GM18499 (cell line): ENCODE measurements around the gene PRCD.

Experiments
- ATAC-seq: cut with Tn5 transposase; IDR thresholded peaks from one replicate; pipeline ENCODE4 v1.9.1; 2021; ENCODE audit warnings: moderate number of reproducible peaks; ENCODE audit not compliant: insufficient read depth, unreplicated experiment

PRCD gene

GRCh38 chr17:76566988-76567431, 27.2 kb downstream of the PRCD start:
- no peak for ATAC-seq

GRCh38 chr17:76567634-76568432, 28.0 kb downstream of the PRCD start:
- no peak for ATAC-seq

DNA sequence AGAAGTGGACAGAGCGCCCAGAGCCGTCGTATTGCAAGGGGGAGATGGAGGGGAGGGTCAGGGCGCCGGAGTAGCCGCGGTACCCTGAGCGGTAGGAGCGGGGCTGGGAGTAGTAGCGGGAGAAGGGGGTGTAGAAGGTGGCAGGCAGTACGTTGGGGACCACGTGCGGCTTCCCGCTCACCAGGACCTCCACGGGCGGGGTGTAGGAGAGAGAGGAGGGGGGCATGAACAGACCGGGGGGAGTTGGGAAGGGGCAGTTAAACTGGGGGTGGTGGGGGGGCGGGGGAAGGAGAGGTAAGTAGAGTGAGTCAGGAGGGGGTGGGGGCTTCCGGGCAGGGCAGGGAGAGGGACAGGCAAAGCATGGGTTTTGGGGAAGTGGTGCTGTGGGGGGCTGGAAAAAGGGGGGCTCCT, 29.0 kb downstream of the PRCD start:
- ATAC-seq = no peak

- ATAC-seq = no peak
Observed at GRCh38 chr17:76569607-76570279, 29.9 kb downstream of the PRCD start.

GRCh38 chr17:76570457-76570856, 30.6 kb downstream of the PRCD start:
- no peak for ATAC-seq

GRCh38 chr17:76570877-76571471, 31.1 kb downstream of the PRCD start:
- no peak for ATAC-seq

DNA sequence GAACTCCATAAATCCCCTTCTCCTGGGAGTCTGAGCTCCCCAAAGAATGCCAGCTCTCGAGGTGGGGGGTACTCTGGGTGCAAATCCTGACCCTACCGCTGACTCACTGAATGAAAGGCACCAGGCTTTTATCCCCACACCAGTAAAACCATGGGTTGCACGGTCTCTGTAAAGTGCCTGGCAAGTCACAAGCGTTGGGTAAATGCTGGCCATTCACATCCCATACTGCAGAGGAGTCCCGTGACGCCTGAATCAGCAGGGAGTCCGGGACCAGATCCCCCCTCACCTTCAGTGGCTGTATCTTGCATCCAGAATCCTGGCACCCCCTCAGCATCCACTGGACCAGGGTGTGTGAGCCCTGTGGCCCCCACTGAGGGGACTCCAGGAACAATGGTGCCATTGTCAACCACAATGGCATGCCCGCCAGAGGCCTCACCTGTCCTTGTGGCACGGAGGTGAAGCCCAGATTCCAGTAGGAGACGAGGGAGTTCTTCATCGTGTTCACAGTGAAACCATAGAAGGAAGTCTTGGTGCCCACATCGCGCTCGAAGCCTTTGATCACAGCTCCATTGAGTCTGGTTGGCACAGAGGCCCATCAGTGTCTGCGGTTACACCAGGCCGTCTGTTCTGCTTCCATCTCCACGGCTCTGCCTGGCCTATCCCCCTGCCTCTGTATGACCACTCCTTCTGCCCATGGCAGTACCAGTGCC, 32.5 kb downstream of the PRCD start:
- no peak for ATAC-seq

- ATAC-seq = no peak
Observed at GRCh38 chr17:76573096-76573495, 33.3 kb downstream of the PRCD start.

GRCh38 chr17:76574166-76574565, 34.3 kb downstream of the PRCD start:
- ATAC-seq = no peak

- no peak for ATAC-seq
Observed at GRCh38 chr17:76575570-76575969, 35.7 kb downstream of the PRCD start.

GRCh38 chr17:76576189-76576588, 36.3 kb downstream of the PRCD start:
- ATAC-seq = no peak

- no peak for ATAC-seq
Observed at GRCh38 chr17:76577876-76578275, 38.0 kb downstream of the PRCD start.

- ATAC-seq = no peak
Observed at GRCh38 chr17:76578376-76578775, 38.5 kb downstream of the PRCD start.

DNA sequence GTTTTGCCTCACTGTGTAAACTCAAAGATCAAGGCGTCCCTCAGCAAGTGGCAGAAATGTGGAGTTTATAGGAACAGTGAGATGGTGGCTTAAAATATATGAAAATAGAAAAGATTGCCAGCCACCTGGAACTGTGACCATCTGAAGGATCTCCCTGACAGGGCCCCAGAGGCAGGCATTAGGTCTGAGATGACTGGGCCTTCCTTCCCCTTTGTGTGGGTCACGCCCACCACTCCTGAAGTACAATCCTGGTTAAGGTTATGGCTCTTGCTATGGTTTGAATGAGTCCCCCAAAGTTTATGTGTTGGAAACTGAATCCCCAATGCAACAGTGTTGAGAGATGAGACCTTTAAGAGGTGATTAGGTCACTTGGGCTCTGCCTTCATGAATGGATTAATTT, 39.4 kb downstream of the PRCD start:
- ATAC-seq = no peak

DNA sequence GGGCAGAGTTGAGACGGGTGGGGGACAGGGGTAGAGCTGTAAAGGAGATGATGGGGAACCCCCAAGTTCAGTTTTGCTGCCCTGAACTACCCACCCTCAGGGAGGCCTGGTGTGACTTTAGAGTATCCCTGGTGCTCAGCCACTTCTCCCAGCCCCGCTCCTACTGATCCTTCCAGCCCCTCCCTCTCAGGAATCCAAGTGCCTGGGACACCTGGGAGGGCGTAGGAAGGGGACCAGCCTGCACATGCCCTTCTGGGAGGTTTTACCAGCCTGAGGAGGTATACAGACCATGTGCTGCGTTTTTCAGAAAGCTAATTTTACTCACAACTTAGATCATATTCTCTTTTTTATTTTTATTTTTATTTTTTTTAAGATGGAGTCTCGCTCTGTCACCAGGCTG, 41.7 kb downstream of the PRCD start:
- ATAC-seq = no peak

DNA sequence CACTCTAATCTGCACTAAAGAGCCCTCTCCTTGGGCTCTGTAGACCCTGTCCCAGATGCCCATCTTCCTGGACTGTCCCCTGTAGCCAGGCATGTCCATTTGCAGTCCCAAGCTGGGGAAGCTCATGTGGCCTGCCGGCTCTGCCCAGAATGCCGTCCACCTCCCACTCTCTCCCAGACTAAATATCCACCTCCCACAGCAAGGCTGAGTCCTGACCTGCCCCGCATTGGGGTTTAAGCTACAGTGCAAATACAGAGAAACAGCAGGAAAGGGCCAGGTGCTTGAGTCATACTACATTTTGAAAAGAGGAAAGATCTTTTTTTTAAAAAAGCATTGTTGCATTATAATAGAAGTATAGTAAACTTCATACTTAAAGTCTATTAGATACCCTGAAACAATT, 42.8 kb downstream of the PRCD start:
- no peak for ATAC-seq

GRCh38 chr17:76584427-76585032, 44.7 kb downstream of the PRCD start:
- ATAC-seq = no peak

DNA sequence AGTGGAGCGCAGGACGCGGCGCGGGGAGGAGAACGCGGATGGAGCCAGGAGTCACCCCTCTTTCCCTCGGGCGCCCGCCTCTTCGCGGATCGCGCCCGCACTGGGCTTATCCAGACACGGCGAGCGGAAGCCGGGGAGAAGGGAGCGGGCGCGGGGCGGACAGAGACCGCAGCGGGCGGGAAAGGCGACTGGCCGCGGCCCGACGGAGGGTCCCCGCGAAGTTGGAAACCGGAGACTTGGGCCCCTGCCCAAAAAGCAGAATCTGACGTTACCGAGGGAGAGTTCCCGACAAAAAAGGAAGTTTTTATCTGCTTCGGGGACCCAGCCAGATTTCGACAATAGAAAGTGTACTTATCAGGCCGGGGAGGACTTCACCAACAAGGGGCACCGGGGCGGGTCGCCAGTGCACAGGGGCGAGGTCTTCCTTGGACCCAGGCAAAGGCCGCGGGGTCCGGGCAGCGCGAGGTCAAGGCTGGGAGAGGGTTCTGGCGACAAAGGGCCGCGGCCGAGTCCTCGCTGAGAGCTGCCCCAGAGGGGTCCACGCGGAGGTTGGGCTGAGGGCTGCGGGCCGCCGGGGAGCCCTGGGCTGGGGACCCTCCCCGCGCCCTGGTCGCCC, 45.3 kb downstream of the PRCD start:
- ATAC-seq = no peak

DNA sequence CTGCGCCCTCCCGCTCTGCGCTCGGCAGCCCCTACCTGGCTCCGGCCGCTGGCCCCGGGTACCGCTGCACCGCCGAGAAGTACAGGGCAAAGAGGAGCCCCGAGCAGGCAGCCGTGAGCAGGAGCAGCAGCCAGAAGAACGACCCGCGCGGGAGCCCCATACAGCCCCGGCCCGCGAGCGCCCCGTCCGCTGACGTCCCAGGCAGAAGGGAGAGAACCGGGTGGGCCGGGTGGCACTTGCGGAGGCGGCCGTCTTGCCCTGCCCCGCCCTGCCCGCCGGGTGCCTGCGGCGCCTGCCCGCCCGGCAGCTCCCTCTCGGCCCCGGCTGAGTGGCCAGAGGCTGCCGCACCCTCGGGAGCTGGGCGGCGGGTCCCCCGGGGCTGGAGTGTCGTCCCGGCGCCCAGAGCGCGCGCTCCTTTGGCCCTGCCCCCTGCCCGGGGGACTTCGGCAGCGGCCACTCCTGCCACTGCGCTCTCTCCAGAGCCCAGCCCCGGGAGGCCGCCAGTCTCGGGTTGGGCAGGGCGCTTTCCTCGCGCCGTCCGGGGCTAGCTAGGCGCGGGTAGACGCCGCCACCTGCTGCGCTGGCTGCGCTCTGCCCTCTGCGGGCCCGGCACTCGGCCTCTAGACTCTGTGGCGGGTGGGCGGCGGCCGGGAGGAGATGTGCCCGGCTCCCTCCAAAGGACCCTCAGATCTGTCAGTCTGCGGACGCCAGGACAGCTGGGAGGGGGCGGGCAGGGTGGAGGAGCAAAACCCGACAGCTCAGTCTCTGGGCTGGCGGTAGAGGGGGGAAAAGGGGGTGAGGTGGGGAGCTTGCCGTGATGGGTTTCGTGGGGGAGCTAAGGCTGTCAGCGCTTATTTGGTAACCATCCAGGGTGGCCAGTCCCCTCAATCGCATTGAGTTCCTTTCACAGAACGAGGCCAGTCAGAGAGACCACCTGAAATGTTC, 46.1 kb downstream of the PRCD start, which contains the start of gene ST6GALNAC2:
Gene ST6GALNAC2, minus strand, starts transcription at position 212 of the 945 bp plus-strand sequence. Its CDS starts 52 bp downstream, at position 160.
- no peak for ATAC-seq
